Suppressor macrophage treated with lipopolysaccharide for 4 hours (primary cell): ENCODE data around the gene POLE3.
"Not testable (repeated sequence)": the region's sequence is repeated elsewhere in the genome, so short reads cannot be mapped to it uniquely, and the experiment has no call there.

ENCODE experiments used
- DNase-seq: peaks from one replicate; pipeline ENCODE4 v3.0.0-alpha.2; 2020

Gene POLE3, protein sequence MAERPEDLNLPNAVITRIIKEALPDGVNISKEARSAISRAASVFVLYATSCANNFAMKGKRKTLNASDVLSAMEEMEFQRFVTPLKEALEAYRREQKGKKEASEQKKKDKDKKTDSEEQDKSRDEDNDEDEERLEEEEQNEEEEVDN

GRCh38 chr9:113410207-113410864 lies at the start of gene POLE3, which contains the start of gene C9orf43:
TSS of gene POLE3 (minus strand) at chr9:113410675. CDS start at chr9:113410293, 382 bp downstream.
TSS of gene C9orf43 (plus strand) at chr9:113410747. CDS start at chr9:113413494, 2,747 bp downstream.
- DNase-seq = peak; percentile 98

- no peak for DNase-seq
These were observed 45.8 kb upstream of the POLE3 start for GRCh38 chr9:113456235-113456634.

DNA sequence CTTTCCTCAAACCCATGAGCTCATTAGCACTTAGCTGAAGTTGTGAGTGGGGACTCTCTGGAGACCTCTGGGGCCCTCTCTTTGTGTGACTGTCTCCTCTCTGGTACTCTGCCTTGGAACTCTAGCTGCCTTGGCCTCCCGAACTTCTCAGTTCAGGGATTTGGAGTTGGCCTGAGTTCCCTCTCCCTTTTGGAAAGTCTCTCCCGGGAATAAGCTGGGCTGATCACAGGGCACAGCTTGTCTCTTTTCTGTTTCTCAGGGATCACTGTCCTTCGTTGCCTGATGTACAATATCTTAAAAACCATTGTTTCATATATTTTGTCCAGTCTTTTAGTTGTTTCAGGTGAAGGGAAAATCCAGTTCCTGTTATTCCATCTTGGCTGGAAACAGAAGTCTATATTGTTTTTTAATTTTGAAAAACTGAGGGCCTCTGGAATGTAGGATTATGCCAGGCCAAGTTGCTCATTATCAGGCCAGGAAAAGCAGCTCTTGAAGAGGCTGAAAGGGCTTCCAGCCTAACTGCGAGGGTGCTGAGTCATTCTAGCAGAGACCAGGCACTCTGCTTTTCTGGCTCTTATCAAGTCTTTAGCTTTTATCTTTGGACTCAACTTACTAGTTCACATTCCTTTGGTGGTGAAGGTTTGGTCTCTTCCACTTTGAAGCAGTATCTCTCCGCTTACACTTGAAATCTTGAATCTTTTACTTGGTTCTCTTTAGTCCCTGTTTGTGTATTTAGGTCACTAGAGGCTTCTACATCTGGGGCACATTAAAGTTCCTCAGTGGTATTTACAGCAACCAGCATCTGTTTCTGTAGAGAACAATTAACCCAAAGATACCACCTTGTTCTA lies 44.7 kb upstream of the POLE3 start:
- peak; percentile 18 for DNase-seq

GRCh38 chr9:113452113-113452605 lies 41.7 kb upstream of the POLE3 start:
- no peak for DNase-seq

- peak; percentile 31 for DNase-seq
These were observed 38.9 kb upstream of the POLE3 start for GRCh38 chr9:113449376-113449775.

- peak; percentile 59 for DNase-seq
These were observed 35.9 kb upstream of the POLE3 start for GRCh38 chr9:113446323-113446740.

GRCh38 chr9:113444736-113445135 lies 34.3 kb upstream of the POLE3 start:
- no peak for DNase-seq

DNA sequence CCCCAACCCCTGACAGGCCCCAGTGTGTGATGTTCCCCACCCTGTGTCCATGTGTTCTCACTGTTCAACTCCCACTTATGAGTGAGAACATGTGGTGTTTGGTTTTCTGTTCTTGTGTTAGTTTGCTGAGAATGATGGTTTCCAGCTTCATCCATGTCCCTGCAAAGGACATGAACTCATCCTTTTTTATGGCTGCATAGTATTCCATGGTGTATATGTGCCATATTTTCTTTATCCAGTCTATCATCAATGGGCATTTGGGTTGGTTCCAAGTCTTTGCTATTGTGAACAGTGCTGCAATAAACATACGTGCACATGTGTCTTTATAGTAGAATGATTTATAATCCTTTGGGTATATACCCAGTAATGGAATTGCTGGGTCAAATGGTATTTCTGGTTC lies 27.2 kb upstream of the POLE3 start:
- not testable (repeated sequence) for DNase-seq

GRCh38 chr9:113436728-113437515 lies 26.4 kb upstream of the POLE3 start:
- DNase-seq = peak; percentile 43

- no peak for DNase-seq
These were observed 20.7 kb upstream of the POLE3 start for GRCh38 chr9:113431191-113431590.

GRCh38 chr9:113428062-113428615 lies 17.7 kb upstream of the POLE3 start:
- no peak for DNase-seq

GRCh38 chr9:113427629-113428028 lies 17.2 kb upstream of the POLE3 start:
- DNase-seq = peak; percentile 66

GRCh38 chr9:113426701-113427100 lies 16.2 kb upstream of the POLE3 start:
- no peak for DNase-seq

DNA sequence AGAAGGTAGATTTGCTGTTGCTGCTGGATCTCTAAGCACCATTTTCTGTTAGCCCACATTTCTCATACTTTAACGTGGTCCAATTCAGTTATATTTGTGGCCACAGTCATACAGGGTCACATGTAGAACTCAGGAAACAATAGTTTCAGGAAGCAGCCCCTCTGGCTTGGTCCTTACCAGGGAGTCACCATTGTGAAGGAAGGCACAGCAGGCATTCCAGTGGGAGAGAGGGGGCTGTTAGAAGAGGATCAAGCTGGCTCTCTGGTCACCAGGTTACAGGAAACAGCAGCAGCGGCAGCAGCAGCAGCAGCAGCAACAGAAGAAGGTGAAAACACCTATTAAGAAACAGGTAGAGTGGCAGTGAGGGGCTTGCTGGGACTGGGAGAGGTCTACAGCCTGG lies 14.6 kb upstream of the POLE3 start:
- DNase-seq = no peak

GRCh38 chr9:113421726-113422125 lies 11.3 kb upstream of the POLE3 start:
- DNase-seq = no peak

- peak; percentile 21 for DNase-seq
These were observed 6.9 kb upstream of the POLE3 start for GRCh38 chr9:113417370-113417769.

DNA sequence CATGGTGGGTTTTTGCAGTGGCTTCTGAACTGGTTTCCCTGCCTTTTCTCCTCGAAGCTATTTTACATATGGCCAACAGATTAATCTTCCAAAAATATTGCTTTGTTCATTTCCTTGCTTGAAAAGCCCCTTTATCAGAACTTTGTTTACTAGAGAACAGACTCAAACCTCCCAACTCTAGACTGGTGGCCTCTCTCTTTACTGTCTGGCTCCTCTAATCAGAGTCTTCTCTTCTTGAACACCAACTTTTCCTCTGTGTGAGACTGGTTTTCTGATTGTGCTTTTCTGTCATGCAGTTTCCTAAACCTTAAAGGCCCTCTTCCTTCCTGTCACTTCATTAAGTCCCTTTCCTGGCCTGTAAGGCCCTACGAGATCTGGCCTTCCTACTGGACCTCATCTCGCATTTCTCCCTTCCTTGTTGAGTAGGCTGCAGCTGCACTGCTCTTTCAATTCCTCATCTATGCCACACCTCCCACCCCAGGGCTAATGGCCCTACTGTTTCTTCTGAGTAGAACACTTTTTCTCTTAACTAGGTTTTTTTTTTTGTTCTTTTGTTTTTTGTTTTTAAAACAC lies 5.8 kb upstream of the POLE3 start:
- DNase-seq = peak; percentile 74

DNA sequence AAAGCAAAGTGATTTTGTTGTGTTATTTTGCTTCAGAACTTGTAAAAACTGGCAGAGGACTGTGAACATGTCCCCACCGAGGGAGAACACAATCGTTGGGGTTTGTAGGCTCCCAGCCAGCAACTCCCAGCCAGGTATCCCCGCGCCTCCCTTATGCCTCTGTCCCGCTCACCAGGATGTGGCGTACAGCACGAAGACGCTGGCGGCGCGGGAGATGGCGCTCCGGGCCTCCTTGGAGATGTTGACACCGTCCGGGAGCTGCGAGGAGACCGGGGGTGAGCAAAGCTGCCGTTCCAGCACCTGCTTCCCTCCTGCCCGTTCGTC lies 630 bp downstream of the POLE3 start:
- DNase-seq = no peak

GRCh38 chr9:113409481-113409880 lies 994 bp downstream of the POLE3 start:
- no peak for DNase-seq

- DNase-seq = peak; percentile 68
These were observed 3.5 kb downstream of the POLE3 start for GRCh38 chr9:113406873-113407511.

DNA sequence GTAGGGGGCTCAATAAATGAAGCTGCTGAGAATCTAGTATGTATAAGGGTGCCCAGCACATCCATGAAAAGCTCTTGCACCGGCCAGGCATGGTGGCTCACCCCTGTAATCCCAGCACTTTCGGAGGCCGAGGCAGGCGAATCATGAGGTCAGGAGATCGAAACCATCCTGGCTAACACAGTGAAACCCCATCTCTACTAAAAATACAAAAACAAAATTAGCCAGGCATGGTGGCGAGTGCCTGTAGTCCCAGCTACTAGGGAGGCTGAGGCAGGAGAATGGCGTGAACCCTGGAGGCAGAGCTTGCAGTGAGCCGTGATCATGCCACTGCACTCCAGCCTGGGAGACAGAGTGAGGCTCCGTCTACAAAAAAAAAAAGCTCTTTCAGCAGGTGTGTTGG lies 4.1 kb downstream of the POLE3 start:
- not testable (repeated sequence) for DNase-seq

DNA sequence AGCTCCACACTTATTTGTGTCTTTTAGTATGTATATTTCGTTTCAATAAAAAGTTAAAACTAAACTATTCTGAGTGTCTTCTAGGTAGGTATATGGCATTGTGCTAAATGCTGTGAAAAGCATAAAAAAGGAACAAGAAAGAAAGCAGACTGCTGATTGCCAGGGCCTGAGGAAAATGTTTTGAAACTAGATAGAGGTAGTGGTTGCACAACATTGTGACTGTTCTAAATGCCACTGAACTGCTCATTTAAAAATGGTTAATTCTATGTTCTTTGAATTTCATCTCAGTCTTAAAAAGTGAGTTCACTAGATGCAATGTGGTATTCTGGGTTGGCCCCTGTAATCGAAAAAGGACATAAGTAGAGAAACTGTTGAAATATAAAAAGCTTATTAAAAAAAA lies 6.8 kb downstream of the POLE3 start:
- DNase-seq = peak; percentile 72
